SK-N-SH treated with all-trans-retinoic acid at 6 μM for 48 hours (cell line): ENCODE data around the gene NAPB.
A peak's percentile ranks its signal among the peaks of the same experiment; 100 is the strongest.
"Not testable (repeated sequence)": the region's sequence is repeated elsewhere in the genome, so short reads cannot be mapped to it uniquely, and the experiment has no call there.

Experiments used
- ATAC-seq: fragments of 200-7000 bp; cut with Tn5 transposase; 3 replicates; pipeline ENCODE4 v1.9.1; 2020; ENCODE audit warnings: mild to moderate bottlenecking, moderate library complexity
- ARNTL ChIP-seq: fragments of 450-650 bp; formaldehyde crosslinking; IDR thresholded peaks from 2 replicates; pipeline ENCODE4 v1.5.0; 2020; ENCODE audit warnings: low read depth, mild to moderate bottlenecking, moderate library complexity, borderline replicate concordance
- BACH2 ChIP-seq: fragments of 250-450 bp; sonication (Bioruptor Pico); IDR thresholded peaks from 2 replicates; pipeline ENCODE4 v1.9.0; 2021; ENCODE audit warnings: mild to moderate bottlenecking, borderline replicate concordance
- CSDC2 ChIP-seq: fragments of 250-450 bp; sonication (Bioruptor Pico); IDR thresholded peaks from 2 replicates; pipeline ENCODE4 v1.5.0; 2020; ENCODE audit warnings: mild to moderate bottlenecking, moderate library complexity
- OSR1 ChIP-seq: fragments of 250-450 bp; sonication (Bioruptor Pico); IDR thresholded peaks from 2 replicates; pipeline ENCODE4 v1.8.0; 2022; ENCODE audit warnings: moderate library complexity, mild to moderate bottlenecking, inconsistent platforms
- PPARA ChIP-seq: fragments of 250-450 bp; sonication (Bioruptor Pico); IDR thresholded peaks from 2 replicates; pipeline ENCODE4 v1.5.0; 2020; ENCODE audit warnings: mild to moderate bottlenecking, borderline replicate concordance
- RARB ChIP-seq: fragments of 250-450 bp; sonication (Bioruptor Pico); IDR thresholded peaks from 2 replicates; pipeline ENCODE4 v1.8.0; 2021; ENCODE audit warnings: mild to moderate bottlenecking, moderate library complexity
- TCF4 ChIP-seq: fragments of 250-450 bp; sonication (Bioruptor Pico); IDR thresholded peaks from 2 replicates; pipeline ENCODE4 v1.8.0; 2021; ENCODE audit warnings: mild to moderate bottlenecking, moderate library complexity, borderline replicate concordance
- ZFP3 ChIP-seq: fragments of 250-450 bp; sonication (Bioruptor Pico); IDR thresholded peaks from 2 replicates; pipeline ENCODE4 v1.5.0; 2020; ENCODE audit warnings: mild to moderate bottlenecking, moderate library complexity
- ZNF565 ChIP-seq: fragments of 450-650 bp; formaldehyde crosslinking; conservative IDR thresholded peaks from 2 replicates; pipeline ENCODE4 v1.5.0; 2020; ENCODE audit warnings: low read depth, mild to moderate bottlenecking, moderate library complexity
- ZNF70 ChIP-seq: fragments of 450-650 bp; formaldehyde crosslinking; IDR thresholded peaks from 2 replicates; pipeline ENCODE4 v1.5.0; 2020; ENCODE audit warnings: mild to moderate bottlenecking, moderate library complexity
- ZNF8 ChIP-seq: fragments of 450-650 bp; formaldehyde crosslinking; IDR thresholded peaks from 2 replicates; pipeline ENCODE4 v1.5.0; 2020; ENCODE audit warnings: mild to moderate bottlenecking, moderate library complexity
- TF ChIP-seq, protein P1 (sequence below): fragments of 250-450 bp; sonication (Bioruptor Pico); IDR thresholded peaks from 2 replicates; pipeline ENCODE4 v1.8.0; 2021; ENCODE audit warnings: low read depth, mild to moderate bottlenecking, moderate library complexity, borderline replicate concordance
- TF ChIP-seq, protein P2 (sequence below): fragments of 250-450 bp; sonication (Bioruptor Pico); IDR thresholded peaks from 2 replicates; pipeline ENCODE4 v1.8.0; 2020; ENCODE audit warnings: mild to moderate bottlenecking, moderate library complexity, borderline replicate concordance
- TF ChIP-seq, protein P3 (sequence below): fragments of 250-450 bp; sonication (Bioruptor Pico); IDR thresholded peaks from 2 replicates; pipeline ENCODE4 v1.5.0; 2020; ENCODE audit warnings: mild to moderate bottlenecking, moderate library complexity
- TF ChIP-seq, protein P4 (sequence below): fragments of 250-450 bp; sonication (Bioruptor Pico); IDR thresholded peaks from 2 replicates; pipeline ENCODE4 v1.5.1; 2021; ENCODE audit warnings: mild to moderate bottlenecking, moderate library complexity
- TF ChIP-seq, protein P5 (sequence below): fragments of 250-450 bp; sonication (Bioruptor Pico); IDR thresholded peaks from 2 replicates; pipeline ENCODE4 v1.5.1; 2020; ENCODE audit warnings: low read depth, mild to moderate bottlenecking, moderate library complexity

NAPB gene

DNA sequence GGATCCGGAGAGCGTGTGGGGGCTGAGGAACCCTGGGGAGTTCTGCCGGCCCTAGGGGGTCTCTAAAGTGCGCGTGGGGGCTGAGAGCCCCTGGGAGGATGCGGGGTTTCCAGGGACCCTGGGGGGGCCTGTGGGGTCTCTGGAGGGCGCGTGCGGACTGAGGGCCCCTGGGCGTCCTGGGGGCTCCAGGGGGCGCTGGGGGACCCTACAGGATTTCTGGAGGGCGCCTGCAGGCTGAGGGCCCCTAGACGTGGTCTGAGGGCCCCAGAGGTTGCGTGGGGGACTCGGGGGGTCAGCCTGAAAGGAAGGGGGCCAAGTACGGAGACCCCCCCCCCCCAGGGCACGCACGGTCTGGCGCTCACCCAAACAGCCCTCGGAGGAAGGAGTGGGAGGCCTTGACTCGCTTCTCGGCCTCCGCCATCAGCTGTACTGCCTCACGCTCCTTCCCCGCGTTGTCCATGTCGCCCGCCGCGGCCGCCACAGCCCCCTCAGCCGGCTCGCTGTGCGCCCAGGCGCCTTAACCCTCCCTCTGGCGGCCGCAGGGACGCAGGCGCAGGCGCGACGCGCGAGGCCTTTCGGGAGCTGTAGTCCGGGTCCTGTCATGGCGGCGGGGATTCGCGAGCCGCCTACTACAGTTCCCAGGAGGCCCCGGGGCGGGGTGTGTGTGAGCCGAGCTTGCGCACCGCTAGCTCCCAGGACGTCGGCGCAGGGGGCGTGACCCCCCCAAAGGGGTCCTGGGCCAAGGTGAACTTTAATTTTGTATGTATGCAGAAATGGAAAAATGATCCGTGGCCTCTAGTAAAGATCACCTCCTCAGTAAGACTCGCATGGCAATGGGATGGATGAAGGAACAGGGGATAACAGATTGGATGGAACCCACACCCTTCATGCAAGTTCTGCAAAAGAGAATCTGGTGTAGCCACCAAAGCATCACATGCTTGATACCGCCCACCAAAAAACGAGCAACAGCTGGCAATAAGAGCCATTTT lies at the start of gene NAPB:
Gene NAPB, minus strand, starts transcription at position 546 of the 989 bp plus-strand sequence. Its CDS starts 86 bp downstream, at position 460.
- ATAC-seq = peak; percentile 100
- TF ChIP-seq, protein P1, sequence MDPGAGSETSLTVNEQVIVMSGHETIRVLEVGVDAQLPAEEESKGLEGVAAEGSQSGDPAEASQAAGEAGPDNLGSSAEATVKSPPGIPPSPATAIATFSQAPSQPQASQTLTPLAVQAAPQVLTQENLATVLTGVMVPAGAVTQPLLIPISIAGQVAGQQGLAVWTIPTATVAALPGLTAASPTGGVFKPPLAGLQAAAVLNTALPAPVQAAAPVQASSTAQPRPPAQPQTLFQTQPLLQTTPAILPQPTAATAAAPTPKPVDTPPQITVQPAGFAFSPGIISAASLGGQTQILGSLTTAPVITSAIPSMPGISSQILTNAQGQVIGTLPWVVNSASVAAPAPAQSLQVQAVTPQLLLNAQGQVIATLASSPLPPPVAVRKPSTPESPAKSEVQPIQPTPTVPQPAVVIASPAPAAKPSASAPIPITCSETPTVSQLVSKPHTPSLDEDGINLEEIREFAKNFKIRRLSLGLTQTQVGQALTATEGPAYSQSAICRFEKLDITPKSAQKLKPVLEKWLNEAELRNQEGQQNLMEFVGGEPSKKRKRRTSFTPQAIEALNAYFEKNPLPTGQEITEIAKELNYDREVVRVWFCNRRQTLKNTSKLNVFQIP (CRISPR knock-in tag) = no peak
- TF ChIP-seq, protein P2, sequence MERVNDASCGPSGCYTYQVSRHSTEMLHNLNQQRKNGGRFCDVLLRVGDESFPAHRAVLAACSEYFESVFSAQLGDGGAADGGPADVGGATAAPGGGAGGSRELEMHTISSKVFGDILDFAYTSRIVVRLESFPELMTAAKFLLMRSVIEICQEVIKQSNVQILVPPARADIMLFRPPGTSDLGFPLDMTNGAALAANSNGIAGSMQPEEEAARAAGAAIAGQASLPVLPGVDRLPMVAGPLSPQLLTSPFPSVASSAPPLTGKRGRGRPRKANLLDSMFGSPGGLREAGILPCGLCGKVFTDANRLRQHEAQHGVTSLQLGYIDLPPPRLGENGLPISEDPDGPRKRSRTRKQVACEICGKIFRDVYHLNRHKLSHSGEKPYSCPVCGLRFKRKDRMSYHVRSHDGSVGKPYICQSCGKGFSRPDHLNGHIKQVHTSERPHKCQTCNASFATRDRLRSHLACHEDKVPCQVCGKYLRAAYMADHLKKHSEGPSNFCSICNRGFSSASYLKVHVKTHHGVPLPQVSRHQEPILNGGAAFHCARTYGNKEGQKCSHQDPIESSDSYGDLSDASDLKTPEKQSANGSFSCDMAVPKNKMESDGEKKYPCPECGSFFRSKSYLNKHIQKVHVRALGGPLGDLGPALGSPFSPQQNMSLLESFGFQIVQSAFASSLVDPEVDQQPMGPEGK = peak; percentile 34; the same call in 1 of the 2 replicates
- TF ChIP-seq, all 23 proteins: peak for 1

DNA sequence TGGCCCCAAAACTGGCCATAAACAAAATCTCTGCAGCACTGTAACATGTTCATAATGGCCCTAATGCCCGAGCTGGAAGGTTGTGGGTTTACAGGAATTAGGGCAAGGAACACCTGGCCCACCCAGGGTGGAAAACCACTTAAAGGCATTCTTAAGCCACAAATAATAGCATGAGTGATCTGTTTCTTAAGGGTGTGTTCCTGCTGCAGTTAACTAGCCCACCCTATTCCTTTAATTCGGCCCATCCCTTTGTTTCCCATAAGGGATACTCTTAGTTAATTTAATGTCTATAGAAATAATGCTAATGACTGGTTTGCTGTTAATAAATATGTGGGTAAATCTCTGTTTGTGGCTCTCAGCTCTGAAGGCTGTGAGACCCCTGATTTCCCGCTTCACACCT lies 45.7 kb upstream of the NAPB start:
- ATAC-seq = not testable (repeated sequence)

DNA sequence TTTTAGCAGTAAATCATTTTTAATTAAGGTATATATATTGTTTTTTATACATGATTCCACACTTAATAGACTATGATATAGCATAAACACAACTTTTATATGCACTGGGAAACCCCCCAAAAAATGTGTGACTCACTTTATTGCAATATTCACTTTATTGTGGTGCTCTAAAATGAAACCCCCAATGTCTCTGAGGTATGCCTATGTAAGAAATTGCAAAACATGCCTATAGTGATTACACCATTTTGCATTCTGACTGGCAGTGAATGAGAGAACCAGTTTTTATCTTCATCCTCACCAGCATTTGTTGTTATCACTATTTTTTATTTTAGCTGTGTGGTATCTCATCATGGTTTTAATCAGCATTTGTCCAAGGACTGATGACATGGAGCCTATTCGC lies 39.9 kb upstream of the NAPB start:
- ATAC-seq = no peak
- TF ChIP-seq ZNF8 (CRISPR knock-in tag) (no peak), ZFP3 (CRISPR knock-in tag) (no peak), RARB (no peak), PPARA (no peak), ZNF70 (CRISPR knock-in tag) (no peak), ZNF565 (no peak), BACH2 (CRISPR knock-in tag) (no peak), CSDC2 (CRISPR knock-in tag) (no peak), TCF4 (no peak), ARNTL (CRISPR knock-in tag) (no peak), OSR1 (CRISPR knock-in tag) (no peak)
- TF ChIP-seq, protein P3, sequence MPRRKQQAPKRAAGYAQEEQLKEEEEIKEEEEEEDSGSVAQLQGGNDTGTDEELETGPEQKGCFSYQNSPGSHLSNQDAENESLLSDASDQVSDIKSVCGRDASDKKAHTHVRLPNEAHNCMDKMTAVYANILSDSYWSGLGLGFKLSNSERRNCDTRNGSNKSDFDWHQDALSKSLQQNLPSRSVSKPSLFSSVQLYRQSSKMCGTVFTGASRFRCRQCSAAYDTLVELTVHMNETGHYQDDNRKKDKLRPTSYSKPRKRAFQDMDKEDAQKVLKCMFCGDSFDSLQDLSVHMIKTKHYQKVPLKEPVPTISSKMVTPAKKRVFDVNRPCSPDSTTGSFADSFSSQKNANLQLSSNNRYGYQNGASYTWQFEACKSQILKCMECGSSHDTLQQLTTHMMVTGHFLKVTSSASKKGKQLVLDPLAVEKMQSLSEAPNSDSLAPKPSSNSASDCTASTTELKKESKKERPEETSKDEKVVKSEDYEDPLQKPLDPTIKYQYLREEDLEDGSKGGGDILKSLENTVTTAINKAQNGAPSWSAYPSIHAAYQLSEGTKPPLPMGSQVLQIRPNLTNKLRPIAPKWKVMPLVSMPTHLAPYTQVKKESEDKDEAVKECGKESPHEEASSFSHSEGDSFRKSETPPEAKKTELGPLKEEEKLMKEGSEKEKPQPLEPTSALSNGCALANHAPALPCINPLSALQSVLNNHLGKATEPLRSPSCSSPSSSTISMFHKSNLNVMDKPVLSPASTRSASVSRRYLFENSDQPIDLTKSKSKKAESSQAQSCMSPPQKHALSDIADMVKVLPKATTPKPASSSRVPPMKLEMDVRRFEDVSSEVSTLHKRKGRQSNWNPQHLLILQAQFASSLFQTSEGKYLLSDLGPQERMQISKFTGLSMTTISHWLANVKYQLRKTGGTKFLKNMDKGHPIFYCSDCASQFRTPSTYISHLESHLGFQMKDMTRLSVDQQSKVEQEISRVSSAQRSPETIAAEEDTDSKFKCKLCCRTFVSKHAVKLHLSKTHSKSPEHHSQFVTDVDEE (CRISPR knock-in tag) = no peak
- TF ChIP-seq, protein P4, sequence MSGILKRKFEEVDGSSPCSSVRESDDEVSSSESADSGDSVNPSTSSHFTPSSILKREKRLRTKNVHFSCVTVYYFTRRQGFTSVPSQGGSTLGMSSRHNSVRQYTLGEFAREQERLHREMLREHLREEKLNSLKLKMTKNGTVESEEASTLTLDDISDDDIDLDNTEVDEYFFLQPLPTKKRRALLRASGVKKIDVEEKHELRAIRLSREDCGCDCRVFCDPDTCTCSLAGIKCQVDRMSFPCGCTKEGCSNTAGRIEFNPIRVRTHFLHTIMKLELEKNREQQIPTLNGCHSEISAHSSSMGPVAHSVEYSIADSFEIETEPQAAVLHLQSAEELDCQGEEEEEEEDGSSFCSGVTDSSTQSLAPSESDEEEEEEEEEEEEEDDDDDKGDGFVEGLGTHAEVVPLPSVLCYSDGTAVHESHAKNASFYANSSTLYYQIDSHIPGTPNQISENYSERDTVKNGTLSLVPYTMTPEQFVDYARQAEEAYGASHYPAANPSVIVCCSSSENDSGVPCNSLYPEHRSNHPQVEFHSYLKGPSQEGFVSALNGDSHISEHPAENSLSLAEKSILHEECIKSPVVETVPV (CRISPR knock-in tag) = no peak
- TF ChIP-seq, protein P5, sequence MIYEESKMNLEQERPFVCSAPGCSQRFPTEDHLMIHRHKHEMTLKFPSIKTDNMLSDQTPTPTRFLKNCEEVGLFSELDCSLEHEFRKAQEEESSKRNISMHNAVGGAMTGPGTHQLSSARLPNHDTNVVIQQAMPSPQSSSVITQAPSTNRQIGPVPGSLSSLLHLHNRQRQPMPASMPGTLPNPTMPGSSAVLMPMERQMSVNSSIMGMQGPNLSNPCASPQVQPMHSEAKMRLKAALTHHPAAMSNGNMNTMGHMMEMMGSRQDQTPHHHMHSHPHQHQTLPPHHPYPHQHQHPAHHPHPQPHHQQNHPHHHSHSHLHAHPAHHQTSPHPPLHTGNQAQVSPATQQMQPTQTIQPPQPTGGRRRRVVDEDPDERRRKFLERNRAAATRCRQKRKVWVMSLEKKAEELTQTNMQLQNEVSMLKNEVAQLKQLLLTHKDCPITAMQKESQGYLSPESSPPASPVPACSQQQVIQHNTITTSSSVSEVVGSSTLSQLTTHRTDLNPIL (CRISPR knock-in tag) = no peak
- TF ChIP-seq, protein P2 = no peak
